CD4-positive, alpha-beta T cell (primary cell): ENCODE measurements around the gene CCSER2. TPM values are rescaled to one million over a fixed set of nuclear protein-coding genes. Genes with fewer than 3 reads are reported as not detected.

ENCODE experiments used
- ATAC-seq: fragments of 200-7000 bp; cut with Tn5 transposase; one replicate; pipeline ENCODE4 v1.10.0; 2022; ENCODE audit warnings: mild to moderate bottlenecking; ENCODE audit not compliant: poor library complexity
- CTCF ChIA-PET: fragments of 350-600 bp; sonication (Branson Sonifier 250); formaldehyde crosslinking; loops from one replicate; lab custom pipeline; 2021; ENCODE audit warnings: antibody characterized with exemption, inconsistent platforms; lab: Charles Lee
- POLR2A ChIA-PET: fragments of 350-600 bp; sonication (Branson Sonifier 250); formaldehyde crosslinking; loops from one replicate; lab custom pipeline; 2021; ENCODE audit warnings: antibody characterized with exemption, inconsistent platforms; lab: Charles Lee
- DNase-seq, 14 experiments: peaks; one replicate each; pipeline ENCODE4 v3.0.0-alpha.2; 2013 to 2020; ENCODE audit warnings: mixed read lengths in 2 of 14
- H3K27ac ChIP-seq, 2 donors: one replicate each; pipeline versions ENCODE4 v1.5.1 to v1.7.0; 2013; ENCODE audit warnings: low read length in 2 of 2, low read depth in 1 of 2, mild to moderate bottlenecking in 1 of 2
- H3K27me3 ChIP-seq, 2 experiments: 1 replicate in 1 of 2; 2 replicates in 1 of 2; pipeline versions ENCODE4 v1.6.1 to v1.7.0; 2013; ENCODE audit warnings: low read length in 2 of 2, control low read depth in 1 of 2, mild to moderate bottlenecking in 1 of 2, moderate library complexity in 1 of 2; ENCODE audit not compliant: insufficient read depth in 2 of 2, control insufficient read depth in 1 of 2
- H3K36me3 ChIP-seq: one replicate; pipeline ENCODE4 v1.6.1; 2013; ENCODE audit warnings: low read length, control low read depth; ENCODE audit not compliant: insufficient read depth
- H3K4me1 ChIP-seq: one replicate; pipeline ENCODE4 v1.6.1; 2013; ENCODE audit warnings: low read length, control low read depth; ENCODE audit not compliant: insufficient read depth
- H3K4me3 ChIP-seq: one replicate; pipeline ENCODE4 v1.5.1; 2013; ENCODE audit warnings: mild to moderate bottlenecking, low read length, moderate library complexity
- H3K9me3 ChIP-seq, 2 experiments: 1 replicate in 1 of 2; 2 replicates in 1 of 2; pipeline versions ENCODE4 v1.6.1 to v1.7.0; 2013; ENCODE audit warnings: low read length in 2 of 2, mild to moderate bottlenecking in 2 of 2, control low read depth in 1 of 2, moderate library complexity in 1 of 2; ENCODE audit not compliant: control insufficient read depth in 1 of 2, insufficient read depth in 1 of 2
- H3K27ac Mint-ChIP-seq: one replicate; pipeline ENCODE4 v1.8.0; 2020; ENCODE audit warnings: mixed read lengths
- H3K27me3 Mint-ChIP-seq: one replicate; pipeline ENCODE4 v1.8.0; 2021; ENCODE audit warnings: mixed read lengths
- H3K36me3 Mint-ChIP-seq: one replicate; pipeline ENCODE4 v1.8.0; 2021; ENCODE audit warnings: low read depth, mixed read lengths
- H3K4me1 Mint-ChIP-seq: one replicate; pipeline ENCODE4 v1.8.0; 2021; ENCODE audit warnings: low read depth, mixed read lengths
- H3K4me3 Mint-ChIP-seq: one replicate; pipeline ENCODE4 v1.8.0; 2020; ENCODE audit warnings: mild to moderate bottlenecking, mixed read lengths
- H3K9me3 Mint-ChIP-seq: one replicate; pipeline ENCODE4 v1.8.0; 2020; ENCODE audit warnings: mixed read lengths
- CTCF ChIP-seq: fragments of 200-600 bp; IDR thresholded peaks from one replicate; pipeline ENCODE4 v1.8.0; 2022; ENCODE audit warnings: antibody characterized with exemption, mild to moderate bottlenecking
- intact Hi-C, 2 experiments: fragments of 100-400 bp; cut with DNase I in 1 of 2; cut with micrococcal nuclease in 1 of 2; formaldehyde crosslinking; loops; one replicate each; pipeline versions ENCODE4 v1.15.1 to v1.9.0; 2023 to 2025; cut with DNase I, micrococcal nuclease
- total RNA-seq, 174 experiments: library from RNA in 2 of 174; stranded (reverse) in 2 of 174; gene quantifications; one replicate each; pipeline ENCODE4 v1.2.3 and lab custom pipeline; 2021 to 2026

CCSER2 gene
- total RNA-seq, 2 experiments from 2014 or later: 134 to 148 TPM

GRCh38 chr10:84388148-84388547, 59.8 kb downstream of the CCSER2 start:
- no peak for DNase-seq
- Mint-ChIP-seq H3K4me3 (no peak overlapping the region), H3K9me3 (peaks cover 5% of the 10 kb centered on the region), H3K4me1 (peaks cover 63% of the 10 kb centered on the region), H3K27ac (no peak overlapping the region), H3K36me3 (peaks cover 90% of the 10 kb centered on the region), H3K27me3 (no peaks in the 10 kb centered on the region)
- Histone ChIP-seq H3K4me3 (no peak overlapping the region), H3K27me3 (no peaks in the 10 kb centered on the region), H3K9me3 (no peaks in the 10 kb centered on the region), H3K27ac (no peak overlapping the region), H3K36me3 (peaks cover 23% of the 10 kb centered on the region), H3K4me1 (no peaks in the 10 kb centered on the region)
- TF ChIP-seq CTCF: no peak
- CTCF ChIA-PET: no interaction called here
- intact Hi-C loops: no loop called here
- no peak for ATAC-seq
- POLR2A ChIA-PET: no interaction called here

DNA sequence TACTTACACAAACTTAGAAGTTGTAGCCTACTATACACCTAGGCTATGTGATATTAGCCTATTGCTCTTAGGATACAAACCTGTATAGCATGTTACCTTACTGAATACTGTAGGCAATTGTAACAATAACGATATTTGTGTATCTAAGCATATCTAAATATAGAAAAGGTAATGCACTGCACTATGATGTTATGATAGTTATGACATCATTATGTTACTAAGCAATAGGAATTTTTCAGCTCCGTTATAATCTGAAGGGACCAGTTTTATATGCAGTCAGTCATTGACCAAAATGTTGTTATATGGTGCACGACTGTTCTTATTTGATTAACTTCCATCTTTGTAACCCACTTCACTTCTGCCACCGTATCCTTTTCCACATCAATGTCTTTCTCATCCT, 62.0 kb downstream of the CCSER2 start:
- no peaks in the 10 kb centered on the region for H3K9me3 Mint-ChIP-seq
- Histone ChIP-seq H3K36me3 (peaks cover 13% of the 10 kb centered on the region), H3K27me3 (no peaks in the 10 kb centered on the region), H3K9me3 (no peaks in the 10 kb centered on the region), H3K27ac (no peak overlapping the region), H3K4me3 (no peak overlapping the region), H3K4me1 (no peaks in the 10 kb centered on the region)
- TF ChIP-seq CTCF: no peak
- H3K4me1 Mint-ChIP-seq: peaks cover 54% of the 10 kb centered on the region
- H3K27me3 Mint-ChIP-seq: no peaks in the 10 kb centered on the region
- POLR2A ChIA-PET: no interaction called here
- DNase-seq (no peak), ATAC-seq (no peak)
- CTCF ChIA-PET: no interaction called here
- no peak overlapping the region for H3K4me3 Mint-ChIP-seq
- H3K36me3 Mint-ChIP-seq: peaks cover 87% of the 10 kb centered on the region
- H3K27ac Mint-ChIP-seq: no peak overlapping the region
- intact Hi-C loops: no loop called here

GRCh38 chr10:84391326-84391725, 62.9 kb downstream of the CCSER2 start:
- Histone ChIP-seq H3K4me3 (no peak overlapping the region), H3K4me1 (no peaks in the 10 kb centered on the region), H3K36me3 (peaks cover 17% of the 10 kb centered on the region), H3K27me3 (no peaks in the 10 kb centered on the region), H3K9me3 (no peaks in the 10 kb centered on the region), H3K27ac (no peak overlapping the region)
- H3K27me3 Mint-ChIP-seq: no peaks in the 10 kb centered on the region
- peaks cover 86% of the 10 kb centered on the region for H3K36me3 Mint-ChIP-seq
- ATAC-seq (no peak), DNase-seq (no peak)
- H3K4me3 Mint-ChIP-seq: no peak overlapping the region
- H3K4me1 Mint-ChIP-seq: peaks cover 59% of the 10 kb centered on the region
- ChIA-PET POLR2A (no interaction called here), CTCF (no interaction called here)
- TF ChIP-seq CTCF: no peak
- intact Hi-C loops: no loop called here
- H3K9me3 Mint-ChIP-seq: no peaks in the 10 kb centered on the region
- H3K27ac Mint-ChIP-seq: no peak overlapping the region
